ENCODE measurements around the gene CCDC171. TPM values are rescaled to one million over a fixed set of nuclear protein-coding genes. Genes with fewer than 3 reads are reported as not detected.

Gene CCDC171
- total and polyA plus RNA-seq, 2 experiments from 2014 or later, result 0.73 to 2.9 TPM

- no peak for TF ChIP-seq CTCF (IDR thresholded peaks at IDR 0.05; ENCODE audit: poor library complexity)
- no peak for TF ChIP-seq EZH2 (IDR thresholded peaks at IDR 0.05; ENCODE audit: borderline replicate concordance)
- no peak for TF ChIP-seq EZH2phosphoT487 (IDR thresholded peaks at IDR 0.05; ENCODE audit: low read depth, severe bottlenecking, unreplicated experiment)
- Histone ChIP-seq H3K9me3 (ENCODE audit: low read depth) (no peaks in the 10 kb centered on the region), H3K27me3 (no peaks in the 10 kb centered on the region), H3K36me3 (replicated peaks; ENCODE audit: insufficient read depth, low read depth) (no peaks in the 10 kb centered on the region), H3K4me2 (no peak overlapping the region), H3K4me3 (no peak overlapping the region), H3K4me1 (ENCODE audit: insufficient read depth) (no peaks in the 10 kb centered on the region), H4K20me1 (ENCODE audit: insufficient read depth, poor library complexity, severe bottlenecking) (no peaks in the 10 kb centered on the region), H2AFZ (no peak overlapping the region), H3K79me2 (no peaks in the 10 kb centered on the region), H3K27ac (no peak overlapping the region), H3K9me2 (replicated peaks; ENCODE audit: insufficient read depth) (no peaks in the 10 kb centered on the region)
- 94% methylated on average over 5 of the region's 5 CpGs for WGBS (ENCODE audit: low lambda C conversion rate, missing lambda C conversion rate)
- no peak for DNase-seq (ENCODE audit: low spot score)
These were observed 164.6 kb downstream of the CCDC171 start for GRCh38 chr9:15717290-15717967.

GRCh38 chr9:15718423-15718822 lies 165.6 kb downstream of the CCDC171 start:
- no peaks in the 10 kb centered on the region for H3K9me2 ChIP-seq (replicated peaks; ENCODE audit: insufficient read depth)
- 79% methylated on average over 1 of the region's 1 CpG for WGBS (ENCODE audit: low lambda C conversion rate, missing lambda C conversion rate)
- no peaks in the 10 kb centered on the region for H4K20me1 ChIP-seq (ENCODE audit: insufficient read depth, poor library complexity, severe bottlenecking)
- no peaks in the 10 kb centered on the region for H3K4me1 ChIP-seq (ENCODE audit: insufficient read depth)
- no peaks in the 10 kb centered on the region for H3K27me3 ChIP-seq
- H3K9me3 ChIP-seq (ENCODE audit: low read depth), result no peaks in the 10 kb centered on the region
- TF ChIP-seq EZH2phosphoT487 (IDR thresholded peaks at IDR 0.05; ENCODE audit: low read depth, severe bottlenecking, unreplicated experiment) (no peak), EZH2 (IDR thresholded peaks at IDR 0.05; ENCODE audit: borderline replicate concordance) (no peak), CTCF (IDR thresholded peaks at IDR 0.05; ENCODE audit: poor library complexity) (no peak)
- DNase-seq (ENCODE audit: low spot score), result no peak
- no peak overlapping the region for H3K4me2 ChIP-seq
- H3K79me2 ChIP-seq, result no peaks in the 10 kb centered on the region
- no peak overlapping the region for H2AFZ ChIP-seq
- no peaks in the 10 kb centered on the region for H3K36me3 ChIP-seq (replicated peaks; ENCODE audit: insufficient read depth, low read depth)
- no peak overlapping the region for H3K4me3 ChIP-seq
- H3K27ac ChIP-seq, result no peak overlapping the region

- TF ChIP-seq EZH2phosphoT487 (IDR thresholded peaks at IDR 0.05; ENCODE audit: low read depth, severe bottlenecking, unreplicated experiment) (no peak), CTCF (IDR thresholded peaks at IDR 0.05; ENCODE audit: poor library complexity) (no peak), EZH2 (IDR thresholded peaks at IDR 0.05; ENCODE audit: borderline replicate concordance) (no peak)
- no peak overlapping the region for H2AFZ ChIP-seq
- H3K36me3 ChIP-seq (replicated peaks; ENCODE audit: insufficient read depth, low read depth), result no peaks in the 10 kb centered on the region
- H3K4me3 ChIP-seq, result no peak overlapping the region
- no peak overlapping the region for H3K4me2 ChIP-seq
- no peaks in the 10 kb centered on the region for H3K27me3 ChIP-seq
- H4K20me1 ChIP-seq (ENCODE audit: insufficient read depth, poor library complexity, severe bottlenecking), result no peaks in the 10 kb centered on the region
- no peaks in the 10 kb centered on the region for H3K9me3 ChIP-seq (ENCODE audit: low read depth)
- H3K9me2 ChIP-seq (replicated peaks; ENCODE audit: insufficient read depth), result no peaks in the 10 kb centered on the region
- H3K79me2 ChIP-seq, result no peaks in the 10 kb centered on the region
- 56% methylated on average over 1 of the region's 1 CpG for WGBS (ENCODE audit: low lambda C conversion rate, missing lambda C conversion rate)
- no peaks in the 10 kb centered on the region for H3K4me1 ChIP-seq (ENCODE audit: insufficient read depth)
- H3K27ac ChIP-seq, result no peak overlapping the region
- DNase-seq (ENCODE audit: low spot score), result no peak
These were observed 168.0 kb downstream of the CCDC171 start for GRCh38 chr9:15720861-15721260.

Data from hepatocyte (in vitro differentiated cells).